ENCODE data around the gene PDGFB.

Gene PDGFB

GRCh38 chr22:39246690-39247332 is 2.0 kb upstream of the PDGFB start:
- H3F3A ChIP-seq (ENCODE audit: insufficient read depth, low read length), result peaks cover 5% of the 10 kb centered on the region
- peaks cover 11% of the 10 kb centered on the region for H3K79me2 ChIP-seq (ENCODE audit: low read length)

GRCh38 chr22:39246217-39246616 is 1.4 kb upstream of the PDGFB start:
- Histone ChIP-seq H3K9me2 (replicated peaks; ENCODE audit: insufficient read depth, low read length) (no peaks in the 10 kb centered on the region), H3F3A (ENCODE audit: insufficient read depth, low read length) (peaks cover 5% of the 10 kb centered on the region), H3K4me2 (ENCODE audit: low read depth, low read length) (no peak overlapping the region), H3K79me2 (ENCODE audit: low read length) (peaks cover 11% of the 10 kb centered on the region), H3K27ac (ENCODE audit: low read length) (no peak overlapping the region), H3K4me3 (ENCODE audit: low read length) (no peak overlapping the region), H2AFZ (ENCODE audit: low read length) (no peak overlapping the region), H3K9ac (ENCODE audit: low read length) (no peak overlapping the region), H3K9me3 (replicated peaks; ENCODE audit: insufficient read depth, low read length) (no peaks in the 10 kb centered on the region), H3K4me1 (ENCODE audit: low read length) (peaks cover 21% of the 10 kb centered on the region), H3K27me3 (replicated peaks; ENCODE audit: insufficient read depth, low read length) (peaks cover 6% of the 10 kb centered on the region; the same call in 1 of the 2 replicates), H3K36me3 (replicated peaks; ENCODE audit: insufficient read depth, low read length) (no peaks in the 10 kb centered on the region), H4K20me1 (ENCODE audit: insufficient read depth, low read length) (no peaks in the 10 kb centered on the region)
- DNase-seq, result no peak
- no peak for TF ChIP-seq CTCF (IDR thresholded peaks at IDR 0.05; ENCODE audit: low read length)
- no peak for TF ChIP-seq EZH2 (optimal IDR thresholded peaks at IDR 0.05; ENCODE audit: low read depth, low read length)
- TF ChIP-seq EZH2phosphoT487 (IDR thresholded peaks at IDR 0.05; ENCODE audit: low read length), result no peak

More at GRCh38 chr22:39246690-39247332, 2.0 kb upstream of the PDGFB start:
- Histone ChIP-seq H3K9me3 (replicated peaks; ENCODE audit: insufficient read depth, low read length) (no peaks in the 10 kb centered on the region), H3K9ac (ENCODE audit: low read length) (no peak overlapping the region), H3K36me3 (replicated peaks; ENCODE audit: insufficient read depth, low read length) (no peaks in the 10 kb centered on the region), H3K9me2 (replicated peaks; ENCODE audit: insufficient read depth, low read length) (no peaks in the 10 kb centered on the region), H3K4me3 (ENCODE audit: low read length) (no peak overlapping the region), H3K4me2 (ENCODE audit: low read depth, low read length) (no peak overlapping the region), H3K4me1 (ENCODE audit: low read length) (peaks cover 15% of the 10 kb centered on the region), H2AFZ (ENCODE audit: low read length) (no peak overlapping the region), H4K20me1 (ENCODE audit: insufficient read depth, low read length) (no peaks in the 10 kb centered on the region), H3K27ac (ENCODE audit: low read length) (peak overlapping the region; percentile 6; the same call in 1 of the 2 replicates), H3K27me3 (replicated peaks; ENCODE audit: insufficient read depth, low read length) (peaks cover 6% of the 10 kb centered on the region; the same call in 1 of the 2 replicates)
- no peak for DNase-seq
- TF ChIP-seq EZH2 (optimal IDR thresholded peaks at IDR 0.05; ENCODE audit: low read depth, low read length) (no peak), EZH2phosphoT487 (IDR thresholded peaks at IDR 0.05; ENCODE audit: low read length) (no peak), CTCF (IDR thresholded peaks at IDR 0.05; ENCODE audit: low read length) (no peak)

- Histone ChIP-seq H3K79me2 (ENCODE audit: low read length) (peaks cover 14% of the 10 kb centered on the region), H4K20me1 (ENCODE audit: insufficient read depth, low read length) (no peaks in the 10 kb centered on the region), H3K27me3 (replicated peaks; ENCODE audit: insufficient read depth, low read length) (peaks cover 6% of the 10 kb centered on the region; the same call in 1 of the 2 replicates), H2AFZ (ENCODE audit: low read length) (no peak overlapping the region), H3K27ac (ENCODE audit: low read length) (no peak overlapping the region), H3K36me3 (replicated peaks; ENCODE audit: insufficient read depth, low read length) (no peaks in the 10 kb centered on the region), H3K9me2 (replicated peaks; ENCODE audit: insufficient read depth, low read length) (no peaks in the 10 kb centered on the region), H3K4me2 (ENCODE audit: low read depth, low read length) (peak overlapping the region; percentile 98), H3K9ac (ENCODE audit: low read length) (no peak overlapping the region; the same call in 1 of the 2 replicates), H3K4me3 (ENCODE audit: low read length) (peak overlapping the region; percentile 84; the same call in 1 of the 2 replicates), H3K9me3 (replicated peaks; ENCODE audit: insufficient read depth, low read length) (no peaks in the 10 kb centered on the region), H3F3A (ENCODE audit: insufficient read depth, low read length) (peaks cover 7% of the 10 kb centered on the region), H3K4me1 (ENCODE audit: low read length) (peaks cover 26% of the 10 kb centered on the region)
- DNase-seq, result no peak
- TF ChIP-seq CTCF (IDR thresholded peaks at IDR 0.05; ENCODE audit: low read length) (no peak), EZH2phosphoT487 (IDR thresholded peaks at IDR 0.05; ENCODE audit: low read length) (no peak), EZH2 (optimal IDR thresholded peaks at IDR 0.05; ENCODE audit: low read depth, low read length) (no peak)
Observed at GRCh38 chr22:39245130-39246039, 603 bp upstream of the PDGFB start.

All from MM.1S (cell line).